CD14-positive monocyte (primary cell): ENCODE measurements around the gene DNAH11. TPM values are rescaled to one million over a fixed set of nuclear protein-coding genes. Genes with fewer than 3 reads are reported as not detected.

Source experiments
- DNase-seq, 3 donors: peaks; one replicate each; pipeline ENCODE4 v3.0.0-alpha.2; 2011 to 2022
- H2AFZ ChIP-seq: 2 replicates; pipeline ENCODE4 v1.6.0; 2012; ENCODE audit warnings: mild to moderate bottlenecking, low read depth, low read length, inconsistent platforms; ENCODE audit not compliant: insufficient read depth, poor library complexity, severe bottlenecking
- H3K27ac ChIP-seq, 2 donors: 1 replicate in 1 of 2; 2 replicates in 1 of 2; pipeline ENCODE4 v1.5.1; 2012 to 2013; ENCODE audit warnings: low read length in 2 of 2, control low read depth in 1 of 2, inconsistent platforms in 1 of 2, low read depth in 1 of 2, mild to moderate bottlenecking in 1 of 2
- H3K27me3 ChIP-seq, 2 donors: one replicate each; pipeline versions ENCODE4 v1.6.0 to v1.6.1; 2011 to 2013; ENCODE audit warnings: low read length in 2 of 2; ENCODE audit not compliant: control insufficient read depth in 2 of 2, insufficient read depth in 2 of 2
- H3K36me3 ChIP-seq, 2 donors: replicated peaks in 1 of 2; 1 replicate in 1 of 2; 2 replicates in 1 of 2; pipeline versions ENCODE4 v1.5.1 to v1.6.1; 2012 to 2013; ENCODE audit warnings: low read length in 2 of 2, control low read depth in 1 of 2, inconsistent platforms in 1 of 2, mild to moderate bottlenecking in 1 of 2; ENCODE audit not compliant: insufficient read depth in 2 of 2, control insufficient read depth in 1 of 2
- H3K4me1 ChIP-seq, 2 donors: 1 replicate in 1 of 2; 2 replicates in 1 of 2; pipeline versions ENCODE4 v1.5.1 to v1.6.1; 2012 to 2013; ENCODE audit warnings: low read length in 2 of 2, control low read depth in 1 of 2, inconsistent platforms in 1 of 2, mild to moderate bottlenecking in 1 of 2, moderate library complexity in 1 of 2; ENCODE audit not compliant: insufficient read depth in 2 of 2, control insufficient read depth in 1 of 2
- H3K4me2 ChIP-seq: replicated peaks from 2 replicates; pipeline ENCODE3; 2012; ENCODE audit warnings: low read length, moderate library complexity, mild to moderate bottlenecking; ENCODE audit not compliant: poor library complexity, severe bottlenecking; ENCODE audit errors: extremely low read depth
- H3K4me3 ChIP-seq, 3 experiments: fragments of 200-600 bp in 1 of 3; sonication (generic) in 1 of 3; replicated peaks in 1 of 3; 1 replicate in 2 of 3; 2 replicates in 1 of 3; pipeline ENCODE4 v1.5.1; 2011 to 2013; ENCODE audit warnings: low read length in 3 of 3, mild to moderate bottlenecking in 3 of 3, control low read depth in 2 of 3, low read depth in 2 of 3, inconsistent platforms in 1 of 3, moderate library complexity in 1 of 3
- H3K79me2 ChIP-seq: 2 replicates; pipeline ENCODE4 v1.6.0; 2012; ENCODE audit warnings: mild to moderate bottlenecking, control low read depth, inconsistent platforms, low read length, moderate library complexity; ENCODE audit not compliant: insufficient read depth
- H3K9ac ChIP-seq: 2 replicates; pipeline ENCODE4 v1.6.0; 2017; ENCODE audit warnings: low read length, mild to moderate bottlenecking; ENCODE audit not compliant: insufficient read depth, poor library complexity, severe bottlenecking
- H3K9me3 ChIP-seq, 2 donors: replicated peaks in 1 of 2; 1 replicate in 1 of 2; 2 replicates in 1 of 2; pipeline versions ENCODE4 v1.5.1 to v1.6.1; 2012 to 2013; ENCODE audit warnings: low read length in 2 of 2, control low read depth in 1 of 2; ENCODE audit not compliant: control insufficient read depth in 1 of 2, insufficient read depth in 1 of 2
- H4K20me1 ChIP-seq: 2 replicates; pipeline ENCODE4 v1.6.0; 2012; ENCODE audit warnings: mild to moderate bottlenecking, low read length, control low read depth, moderate library complexity; ENCODE audit not compliant: insufficient read depth
- H3K27ac Mint-ChIP-seq, 7 donors: one replicate each; pipeline ENCODE4 v1.8.0; 2020; ENCODE audit warnings: mild to moderate bottlenecking in 7 of 7, mixed read lengths in 7 of 7, moderate library complexity in 6 of 7, inconsistent platforms in 2 of 7
- H3K27me3 Mint-ChIP-seq, 3 donors: one replicate each; pipeline ENCODE4 v1.8.0; 2021 to 2022; ENCODE audit warnings: low read depth in 3 of 3, mild to moderate bottlenecking in 3 of 3, mixed read lengths in 3 of 3, moderate library complexity in 3 of 3, inconsistent platforms in 1 of 3
- H3K36me3 Mint-ChIP-seq, 2 donors: one replicate each; pipeline ENCODE4 v1.8.0; 2020; ENCODE audit warnings: mixed read lengths in 2 of 2, inconsistent platforms in 1 of 2, mild to moderate bottlenecking in 1 of 2
- H3K4me1 Mint-ChIP-seq: one replicate; pipeline ENCODE4 v1.8.0; 2020; ENCODE audit warnings: mild to moderate bottlenecking, mixed read lengths
- H3K4me3 Mint-ChIP-seq, 2 donors: one replicate each; pipeline ENCODE4 v1.8.0; 2020; ENCODE audit warnings: mild to moderate bottlenecking in 2 of 2, mixed read lengths in 2 of 2, moderate library complexity in 1 of 2
- H3K9me3 Mint-ChIP-seq, 7 donors: one replicate each; pipeline ENCODE4 v1.8.0; 2020 to 2022; ENCODE audit warnings: mixed read lengths in 7 of 7, mild to moderate bottlenecking in 6 of 7, moderate library complexity in 6 of 7, inconsistent platforms in 2 of 7
- CTCF ChIP-seq: fragments of 200-600 bp; IDR thresholded peaks from one replicate; pipeline ENCODE4 v1.8.0; 2022; ENCODE audit warnings: antibody characterized with exemption, mild to moderate bottlenecking
- WGBS: methylation state at CpG from one replicate; pipeline ENCODE4 v1.1.5; 2013; ENCODE audit warnings: missing lambda C conversion rate; ENCODE audit not compliant: insufficient coverage; 5-methylcytosine and 5-hydroxymethylcytosine counted together
- intact Hi-C, 2 donors: fragments of 100-400 bp; cut with micrococcal nuclease; formaldehyde crosslinking; loops; one replicate each; pipeline versions ENCODE4 v1.15.0 to v1.15.1; 2023
- polyA plus RNA-seq, 3 donors: library from polyadenylated mRNA; depleted of rRNA in 1 of 3; unstranded in 2 of 3; stranded (reverse) in 1 of 3; fragments of 300-500 nt in 2 of 3; fragments of >200 nt in 1 of 3; fragmentation: Illumina TruSeq in 2 of 3; gene quantifications; 1 replicate in 2 of 3; 2 replicates in 1 of 3; pipeline ENCODE4 v1.2.3, GENCODE V29; 2012 to 2021

DNAH11 gene
- polyA plus RNA-seq, 3 donors, result not detected

- no peak for DNase-seq
- H3K36me3 ChIP-seq, result no peaks in the 10 kb centered on the region
- Mint-ChIP-seq H3K4me1 (no peaks in the 10 kb centered on the region), H3K9me3 (peaks cover 0 to 3% (median 0%) of the 10 kb centered on the region in 7 donors), H3K27me3 (peaks cover 0 to 1% (median 0%) of the 10 kb centered on the region in 3 donors), H3K4me3 (no peak overlapping the region), H3K36me3 (no peaks in the 10 kb centered on the region), H3K27ac (no peak overlapping the region)
- H4K20me1 ChIP-seq, result no peaks in the 10 kb centered on the region
- no peaks in the 10 kb centered on the region for H3K27me3 ChIP-seq
- no peaks in the 10 kb centered on the region for H3K79me2 ChIP-seq
- H3K4me1 ChIP-seq, result no peaks in the 10 kb centered on the region
- no peaks in the 10 kb centered on the region for H3K9me3 ChIP-seq
- intact Hi-C loops, result no loop called here
- 86% methylated on average over 1 of the region's 1 CpG for WGBS
- no peak overlapping the region for H2AFZ ChIP-seq
- no peak overlapping the region for H3K27ac ChIP-seq
- H3K9ac ChIP-seq, result no peak overlapping the region
- H3K4me3 ChIP-seq, result no peak overlapping the region
- no peak overlapping the region for H3K4me2 ChIP-seq
- no peak for TF ChIP-seq CTCF
Measured at GRCh38 chr7:21746949-21747348, 204.1 kb downstream of the DNAH11 start.

DNA sequence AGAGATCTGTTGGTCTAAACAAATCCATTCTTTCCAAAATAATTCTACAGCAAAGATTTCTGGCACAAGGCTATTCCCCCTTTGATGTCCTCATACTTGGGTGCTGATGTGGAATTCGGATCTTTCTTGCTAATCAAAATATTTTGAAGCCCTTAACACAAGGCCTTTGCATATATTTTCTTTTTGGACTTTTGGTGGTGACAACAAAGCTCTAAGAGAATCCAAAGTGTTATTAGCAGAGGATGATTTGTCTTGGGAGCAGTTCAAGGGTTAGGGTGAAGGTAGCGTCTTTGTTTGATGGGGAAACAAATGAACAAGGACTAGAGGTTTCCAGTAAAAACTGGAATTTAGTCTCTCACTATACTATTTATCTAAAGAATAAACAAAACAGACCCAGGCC is 205.0 kb downstream of the DNAH11 start:
- Mint-ChIP-seq H3K36me3 (no peaks in the 10 kb centered on the region), H3K9me3 (peaks cover 0 to 3% (median 0%) of the 10 kb centered on the region in 7 donors), H3K4me3 (no peak overlapping the region), H3K27me3 (peaks cover 0 to 1% (median 0%) of the 10 kb centered on the region in 3 donors), H3K4me1 (no peaks in the 10 kb centered on the region), H3K27ac (no peak overlapping the region)
- H3K9me3 ChIP-seq, result no peaks in the 10 kb centered on the region
- H3K4me2 ChIP-seq, result no peak overlapping the region
- H3K4me1 ChIP-seq, result no peaks in the 10 kb centered on the region
- no peak overlapping the region for H3K4me3 ChIP-seq
- H4K20me1 ChIP-seq, result no peaks in the 10 kb centered on the region
- no peak overlapping the region for H3K9ac ChIP-seq
- no peak for DNase-seq
- H2AFZ ChIP-seq, result no peak overlapping the region
- intact Hi-C loops, result no loop called here
- no peak overlapping the region for H3K27ac ChIP-seq
- H3K36me3 ChIP-seq, result no peaks in the 10 kb centered on the region
- WGBS, result no CpG with 5 or more reads among the region's 2 CpGs
- no peak for TF ChIP-seq CTCF
- no peaks in the 10 kb centered on the region for H3K27me3 ChIP-seq
- H3K79me2 ChIP-seq, result no peaks in the 10 kb centered on the region
